ENCODE data around the gene SAFB2.

The SAFB2 gene

DNA sequence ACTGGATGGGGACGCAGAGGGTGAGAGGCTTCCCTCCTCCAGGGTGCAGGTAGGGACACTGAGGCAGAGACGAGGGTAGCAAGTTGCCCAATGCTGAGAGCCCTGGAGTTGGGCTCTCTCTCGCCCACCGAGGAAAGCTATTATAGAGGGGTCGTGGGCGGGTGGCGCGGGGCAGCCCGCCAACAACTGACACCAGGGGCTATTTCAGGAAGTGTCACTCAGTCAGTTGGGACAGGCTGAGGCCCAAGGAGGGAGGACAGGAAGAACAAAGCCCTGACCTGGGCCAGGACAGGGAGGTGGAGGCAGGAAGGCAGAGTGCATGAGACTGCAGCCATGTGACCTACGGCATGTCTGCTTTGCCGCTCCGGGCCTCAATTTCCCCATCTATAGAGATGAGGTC is 84.7 kb downstream of the SAFB2 start:
- DNase-seq, result no peak
